SW 1271 (cell line): ENCODE data around the gene ZBP1.
A peak's percentile ranks its signal among the peaks of the same experiment; 100 is the strongest.
"Not testable (repeated sequence)": the region's sequence is repeated elsewhere in the genome, so short reads cannot be mapped to it uniquely, and the experiment has no call there.

Source experiments
- DNase-seq, 2 experiments: peaks; one replicate each; lab custom pipeline; 2025; lab: John Stamatoyannopoulos, UW

Gene ZBP1

GRCh38 chr20:57647006-57647932, 27.0 kb upstream of the ZBP1 start:
- no peak for DNase-seq

DNA sequence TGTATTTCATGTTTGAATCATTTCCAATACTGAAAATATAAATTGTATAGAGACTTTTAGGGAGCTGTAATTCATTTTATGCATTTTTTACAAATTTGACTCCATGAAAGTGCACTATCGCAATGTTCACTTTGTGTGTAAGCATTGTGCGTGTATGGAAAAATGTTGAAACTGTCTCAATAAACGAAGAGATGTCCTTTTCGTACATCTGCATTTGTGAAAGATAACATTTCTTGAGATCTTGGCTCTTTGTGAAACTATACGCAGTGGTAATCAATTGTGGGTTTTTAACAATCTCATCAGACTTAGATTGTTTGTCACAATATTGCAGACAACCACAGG, 18.6 kb upstream of the ZBP1 start:
- DNase-seq: no peak

GRCh38 chr20:57638173-57638894, 18.1 kb upstream of the ZBP1 start:
- DNase-seq: no peak

GRCh38 chr20:57633945-57634491, 13.8 kb upstream of the ZBP1 start:
- DNase-seq: no peak

- DNase-seq: no peak
Measured at GRCh38 chr20:57632286-57632685, 12.1 kb upstream of the ZBP1 start.

GRCh38 chr20:57630061-57630460, 9.8 kb upstream of the ZBP1 start:
- DNase-seq: no peak

DNA sequence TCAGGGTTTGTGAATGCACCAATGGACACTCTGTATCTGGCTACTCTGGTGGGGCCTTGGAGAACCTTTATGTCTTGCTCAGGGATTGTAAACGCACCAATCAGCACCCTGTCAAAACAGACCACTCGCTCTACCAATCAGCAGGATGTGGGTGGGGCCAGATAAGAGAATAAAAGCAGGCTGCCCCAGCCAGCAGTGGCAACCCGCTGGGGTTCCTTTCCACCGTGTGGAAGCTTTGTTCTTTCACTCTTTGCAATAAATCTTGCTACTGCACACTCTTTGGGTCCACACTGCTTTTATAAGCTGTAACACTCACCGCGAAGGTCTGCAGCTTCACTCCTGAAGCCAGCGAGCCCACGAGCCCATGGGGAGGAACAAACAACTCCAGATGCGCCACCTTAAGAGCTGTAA, 9.3 kb upstream of the ZBP1 start:
- DNase-seq: not testable (repeated sequence)

DNA sequence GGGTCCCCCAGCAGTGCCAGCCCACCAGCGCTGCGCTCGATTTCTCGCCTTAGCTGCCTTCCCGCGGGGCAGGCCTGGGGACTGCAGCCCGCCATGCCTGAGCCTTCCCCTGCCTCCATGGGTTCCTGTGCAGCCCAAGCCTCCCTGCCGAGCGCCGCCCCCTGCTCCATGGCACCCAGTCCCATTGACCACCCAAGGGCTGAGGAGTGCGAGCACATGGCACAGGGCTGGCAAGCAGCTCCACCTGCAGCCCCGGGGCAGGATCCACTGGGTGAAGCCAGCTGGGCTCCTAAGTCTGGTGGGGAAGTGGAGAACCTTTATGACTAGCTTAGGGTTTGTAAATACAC, 8.7 kb upstream of the ZBP1 start:
- DNase-seq: not testable (repeated sequence)

GRCh38 chr20:57628047-57628961, 8.1 kb upstream of the ZBP1 start:
- DNase-seq: no peak

GRCh38 chr20:57627339-57627738, 7.1 kb upstream of the ZBP1 start:
- DNase-seq: no peak

GRCh38 chr20:57625978-57626377, 5.8 kb upstream of the ZBP1 start:
- DNase-seq: no peak

DNA sequence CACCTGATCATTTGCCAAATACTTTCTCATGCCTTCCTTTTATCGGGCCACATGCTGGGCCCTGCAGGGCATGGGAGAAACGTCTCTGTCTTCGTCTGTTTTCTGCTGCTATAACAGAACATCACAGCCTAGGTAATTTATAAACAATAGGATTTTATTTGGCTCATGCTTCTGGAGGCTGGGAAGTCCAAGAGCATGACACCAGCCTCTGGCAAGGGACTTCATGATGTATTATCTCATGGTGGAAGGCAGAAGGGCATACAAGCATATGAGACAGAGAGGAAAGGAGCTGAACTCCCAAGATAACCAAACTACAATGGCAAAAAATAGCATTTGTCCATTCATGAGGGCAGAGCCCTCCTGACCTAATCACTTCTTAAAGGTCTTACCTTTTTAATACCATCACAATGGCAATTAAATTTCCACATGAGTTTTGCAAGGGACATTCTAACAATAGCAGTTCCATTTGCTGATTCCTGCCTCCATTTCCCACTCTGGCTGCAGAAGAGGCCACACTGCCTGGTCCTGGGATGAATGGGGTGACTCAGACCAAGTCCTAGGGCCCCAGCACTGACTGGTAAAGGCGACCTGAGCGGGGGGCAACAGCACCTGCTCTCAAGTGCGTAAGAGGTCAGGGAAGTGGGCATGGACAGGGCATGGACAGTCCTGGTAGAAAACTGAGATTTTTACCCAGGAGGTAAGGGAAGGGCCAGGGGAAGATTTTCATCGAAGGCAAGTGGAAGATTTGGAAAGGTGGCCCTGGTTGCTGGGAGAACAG, 5.1 kb upstream of the ZBP1 start:
- DNase-seq: no peak

DNA sequence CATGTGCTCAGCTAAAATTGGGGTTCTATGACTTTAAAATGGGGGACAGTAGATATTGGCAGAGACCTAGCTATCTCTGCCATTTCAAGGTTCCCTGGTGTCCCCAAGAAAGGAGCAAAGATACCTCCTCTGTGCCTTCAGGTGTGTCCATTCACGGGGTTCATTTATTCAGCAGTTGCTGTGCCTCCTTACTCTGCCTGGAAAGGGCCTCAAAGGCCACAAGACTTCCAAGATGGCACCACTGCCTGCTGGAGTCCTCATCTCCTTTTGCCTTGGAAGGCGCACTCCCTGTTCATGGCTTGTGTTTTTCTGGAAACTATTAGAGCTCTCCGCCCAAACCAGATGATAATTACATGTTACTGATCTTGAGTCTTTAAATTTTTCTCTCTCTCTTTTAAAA, 3.9 kb upstream of the ZBP1 start:
- no peak for DNase-seq

GRCh38 chr20:57622579-57623381, 2.6 kb upstream of the ZBP1 start:
- peak; percentile 32 to 59 for DNase-seq

- DNase-seq: no peak
Measured at GRCh38 chr20:57622201-57622570, 2.0 kb upstream of the ZBP1 start.

GRCh38 chr20:57621421-57622200, 1.4 kb upstream of the ZBP1 start:
- DNase-seq: no peak

- DNase-seq: no peak
Measured at GRCh38 chr20:57620999-57621398, 773 bp upstream of the ZBP1 start.

- no peak for DNase-seq
Measured at GRCh38 chr20:57619051-57619831, 985 bp downstream of the ZBP1 start.

DNA sequence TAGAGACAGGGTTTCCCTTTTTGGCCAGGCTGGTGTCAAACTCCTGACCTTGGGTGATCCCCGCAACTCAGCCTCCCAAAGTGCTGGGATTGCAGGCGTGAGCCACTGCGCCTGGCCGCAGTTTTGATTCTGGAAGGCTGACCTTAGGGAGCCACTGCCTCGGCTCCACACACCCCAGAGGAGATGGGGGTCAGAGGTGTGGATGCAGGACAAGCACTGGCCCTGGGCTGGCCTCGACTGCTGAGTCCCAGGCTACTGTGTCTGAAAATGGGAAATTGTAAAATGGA, 1.5 kb downstream of the ZBP1 start:
- no peak for DNase-seq
